HG02981 (cell line): ENCODE measurements around the gene GPAM.
"Not testable (repeated sequence)": the region's sequence is repeated elsewhere in the genome, so short reads cannot be mapped to it uniquely, and the experiment has no call there.

Experiments
- ATAC-seq: cut with Tn5 transposase; IDR thresholded peaks from one replicate; pipeline ENCODE4 v1.9.1; 2021; ENCODE audit warnings: mild to moderate bottlenecking, moderate library complexity; ENCODE audit not compliant: unreplicated experiment

GPAM gene

GRCh38 chr10:112137154-112137987, 46.2 kb downstream of the GPAM start:
- peak; percentile 41 for ATAC-seq

DNA sequence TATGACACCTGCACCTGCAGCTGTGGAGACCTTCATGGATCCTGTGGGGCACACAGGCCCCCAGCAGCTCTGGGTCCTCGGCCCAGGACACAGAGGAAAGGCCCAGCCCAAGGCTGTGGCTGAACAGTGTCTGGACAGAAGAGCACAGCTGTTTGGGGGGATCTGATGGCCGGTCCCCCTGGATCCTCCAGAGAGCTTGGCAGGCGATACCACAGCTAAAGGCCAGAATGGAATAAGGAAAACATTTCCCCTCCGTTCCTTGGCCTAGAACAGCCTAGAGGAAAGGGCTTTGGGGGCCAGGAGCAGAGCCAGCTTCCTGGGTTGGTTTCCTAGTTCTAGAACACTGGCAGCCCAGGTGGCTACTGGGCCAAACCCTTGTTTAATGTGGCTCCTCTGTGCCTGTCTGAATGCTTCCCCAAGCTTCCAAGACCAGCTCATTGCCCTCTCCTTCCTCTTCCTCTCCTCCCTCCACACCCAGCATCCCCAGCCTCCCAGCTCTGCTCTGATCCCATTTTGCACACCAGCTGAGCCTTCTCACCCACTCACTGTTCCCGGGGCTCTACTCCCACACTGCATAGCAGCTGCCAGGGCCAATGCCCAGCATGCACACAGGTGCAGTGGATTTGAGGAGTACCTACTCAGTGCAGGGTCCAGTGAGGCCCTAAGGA, 46.9 kb downstream of the GPAM start:
- no peak for ATAC-seq

- no peak for ATAC-seq
Observed at GRCh38 chr10:112135604-112136003, 48.0 kb downstream of the GPAM start.

DNA sequence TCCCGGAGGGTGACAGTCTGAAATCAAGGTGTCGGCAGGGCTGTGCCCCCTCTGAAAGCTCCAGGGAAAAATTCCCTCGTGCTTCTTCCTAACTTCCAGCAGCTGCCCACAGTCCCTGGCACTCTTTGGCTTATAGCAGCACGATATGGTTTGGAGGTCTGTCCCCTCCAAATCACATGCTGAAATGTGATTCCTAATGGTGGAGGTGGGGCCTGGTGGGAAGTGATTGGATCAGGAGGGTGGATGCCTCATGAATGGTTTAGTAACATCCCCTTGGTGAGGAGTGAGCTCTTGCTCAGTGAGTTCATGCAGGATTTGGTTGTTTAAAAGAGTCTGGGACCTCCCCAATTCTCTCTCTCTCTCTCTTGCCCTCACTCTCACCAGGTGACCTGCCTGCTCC, 51.1 kb downstream of the GPAM start:
- ATAC-seq, result no peak

- no peak for ATAC-seq
Observed at GRCh38 chr10:112131996-112132395, 51.6 kb downstream of the GPAM start.

DNA sequence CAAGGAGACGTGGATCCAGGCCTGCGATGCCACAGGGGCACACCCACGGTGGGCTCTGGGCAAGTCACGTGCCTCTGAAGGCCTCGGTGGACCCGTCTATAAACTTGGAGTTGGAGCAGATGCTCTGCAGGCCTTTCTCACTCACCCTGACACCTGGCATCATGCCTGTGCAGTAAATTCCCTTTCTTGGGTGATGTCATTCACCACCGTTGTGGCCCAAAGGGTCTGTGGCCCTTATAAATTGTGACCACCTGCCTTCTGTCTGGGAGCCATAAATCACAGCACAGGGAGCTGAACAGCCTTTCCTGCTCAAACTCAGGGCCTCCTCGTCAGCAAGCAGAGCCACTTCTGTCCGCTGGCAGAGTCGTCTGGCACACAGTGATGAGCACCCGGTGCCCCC, 52.2 kb downstream of the GPAM start:
- no peak for ATAC-seq

DNA sequence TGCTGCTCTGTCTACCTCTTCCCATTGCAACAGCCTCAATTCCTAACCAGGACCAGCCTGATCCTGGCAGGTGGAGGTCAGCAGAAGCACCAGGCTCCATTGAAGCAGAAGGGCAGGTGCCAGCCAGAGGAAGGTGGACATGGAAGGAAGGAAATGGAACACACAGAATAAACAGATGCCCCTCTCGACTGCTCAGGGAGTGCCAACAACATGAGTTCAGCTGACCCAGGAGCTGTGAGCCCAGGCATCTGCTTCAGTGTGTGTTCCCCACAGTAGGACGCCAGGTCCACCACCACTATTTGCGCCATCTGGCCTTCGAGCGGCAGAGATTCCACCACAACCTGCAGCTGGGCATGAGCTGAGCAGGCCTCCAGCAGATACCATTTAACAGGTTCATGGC, 56.7 kb downstream of the GPAM start:
- ATAC-seq, result no peak

GRCh38 chr10:112126172-112126571, 57.4 kb downstream of the GPAM start:
- ATAC-seq, result no peak

GRCh38 chr10:112124866-112125265, 58.7 kb downstream of the GPAM start:
- no peak for ATAC-seq

GRCh38 chr10:112122827-112123226, 60.7 kb downstream of the GPAM start:
- no peak for ATAC-seq

DNA sequence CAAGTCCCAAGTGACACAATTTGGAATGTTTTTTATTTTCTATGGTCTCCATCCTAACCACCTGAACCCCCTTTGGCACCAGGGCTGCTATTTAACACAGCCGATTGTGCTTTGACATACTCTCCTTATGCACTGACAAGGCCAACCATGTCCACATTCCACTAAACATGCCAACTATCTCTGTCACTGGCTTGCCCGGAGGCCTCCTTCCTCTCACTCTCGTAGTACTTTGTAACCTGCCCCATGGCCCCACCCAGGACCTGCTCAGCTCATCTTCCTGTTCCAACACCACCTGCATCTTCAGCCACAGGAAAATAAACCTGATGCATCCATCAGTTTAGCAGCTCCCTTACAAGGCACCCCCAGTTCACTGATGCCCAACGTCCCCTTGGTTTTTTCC, 63.1 kb downstream of the GPAM start:
- ATAC-seq, result no peak

- peak; percentile 80 for ATAC-seq
Observed at GRCh38 chr10:112115781-112116385, 67.7 kb downstream of the GPAM start.

DNA sequence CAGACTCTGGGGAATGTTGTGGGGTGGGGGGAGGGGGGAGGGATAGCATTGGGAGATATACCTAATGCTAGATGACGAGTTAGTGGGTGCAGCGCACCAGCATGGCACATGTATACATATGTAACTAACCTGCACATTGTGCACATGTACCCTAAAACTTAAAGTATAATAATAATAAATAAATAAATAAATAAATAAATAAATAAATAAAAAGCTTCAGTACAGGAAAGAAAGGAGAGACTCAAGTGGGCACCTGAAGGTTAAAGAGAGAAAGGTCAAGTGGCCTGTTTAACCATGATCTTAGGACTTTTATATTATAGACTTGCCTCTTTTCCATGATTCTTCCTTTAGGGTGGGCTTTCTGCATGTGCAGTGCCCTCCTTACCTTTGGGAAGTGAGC, 73.8 kb downstream of the GPAM start:
- not testable (repeated sequence) for ATAC-seq
